ENCODE measurements around the gene CFAP74.

Gene CFAP74

DNA sequence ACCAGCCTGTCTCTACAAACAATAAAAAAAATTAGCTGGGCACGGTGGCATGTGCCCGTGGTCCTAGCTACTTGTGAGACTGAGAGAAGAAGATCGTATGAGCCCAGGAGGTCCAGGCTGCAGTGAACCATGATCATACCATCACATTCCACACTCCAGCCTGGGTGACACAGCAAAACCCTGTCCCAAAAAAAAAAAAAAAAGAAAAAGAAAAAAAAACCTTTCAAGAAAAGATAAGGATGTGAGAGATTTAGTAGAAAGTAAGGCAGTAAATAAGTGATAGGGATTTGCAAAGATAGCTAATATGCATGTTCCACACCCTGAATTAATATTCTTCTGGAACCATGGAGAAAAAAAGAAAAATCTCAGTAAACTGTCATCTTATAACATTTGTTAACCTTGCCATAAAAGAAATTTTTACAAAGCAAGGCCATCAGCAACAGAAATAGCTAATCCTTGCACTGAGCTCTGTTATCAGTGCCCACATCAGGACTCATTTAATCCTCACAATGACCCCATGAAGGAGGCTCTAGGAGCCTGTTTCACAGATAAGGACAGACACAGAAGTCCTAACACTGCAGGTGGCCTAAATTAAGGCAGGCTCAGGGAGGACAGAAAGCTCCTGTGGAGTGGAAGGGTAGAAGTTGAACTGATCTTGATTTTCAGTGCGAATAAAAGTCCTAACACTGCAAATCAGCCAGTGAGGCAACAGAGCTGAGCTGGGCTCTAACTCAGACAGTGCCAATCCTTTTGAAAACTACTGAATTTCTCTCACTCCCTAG lies 120.3 kb downstream of the CFAP74 start (continued):
- TF ChIP-seq ZNF211 (tag by site-specific recombination; IDR thresholded peaks at IDR 0.05; ENCODE audit: low read depth) (no peak), ZFP69B (tag by site-specific recombination; IDR thresholded peaks at IDR 0.05) (no peak), SCRT1 (tag by site-specific recombination; IDR thresholded peaks at IDR 0.05; ENCODE audit: borderline replicate concordance) (no peak), EGR2 (tag by site-specific recombination; IDR thresholded peaks at IDR 0.05; ENCODE audit: low read depth) (no peak), ZNF10 (tag by site-specific recombination; IDR thresholded peaks at IDR 0.05) (no peak), ZNF140 (tag by site-specific recombination; IDR thresholded peaks at IDR 0.05) (no peak), ZNF558 (tag by site-specific recombination; IDR thresholded peaks at IDR 0.05) (no peak), SCRT2 (tag by site-specific recombination; IDR thresholded peaks at IDR 0.05) (no peak), ZNF701 (tag by site-specific recombination; IDR thresholded peaks at IDR 0.05) (no peak), ZFHX2 (tag by site-specific recombination; conservative IDR thresholded peaks at IDR 0.05) (no peak), ZNF132 (tag by site-specific recombination; IDR thresholded peaks at IDR 0.05; ENCODE audit: borderline replicate concordance) (no peak), GLIS1 (tag by site-specific recombination; IDR thresholded peaks at IDR 0.05) (peak; percentile 85), ZNF560 (tag by site-specific recombination; IDR thresholded peaks at IDR 0.05; ENCODE audit: borderline replicate concordance) (no peak), ZFP37 (tag by site-specific recombination; IDR thresholded peaks at IDR 0.05) (no peak), ZNF112 (tag by site-specific recombination; IDR thresholded peaks at IDR 0.05) (no peak), ZNF19 (tag by site-specific recombination; IDR thresholded peaks at IDR 0.05; ENCODE audit: low read depth) (no peak), ZNF274 (IDR thresholded peaks at IDR 0.05; ENCODE audit: low read length) (no peak), ZNF274 (tag by site-specific recombination; IDR thresholded peaks at IDR 0.05; ENCODE audit: borderline replicate concordance) (no peak), ZXDB (tag by site-specific recombination; IDR thresholded peaks at IDR 0.05) (0 out of 2 replicates have a peak, but pooled peaks have one; percentile 26), ZNF2 (tag by site-specific recombination; IDR thresholded peaks at IDR 0.05) (no peak), ZNF133 (tag by site-specific recombination; IDR thresholded peaks at IDR 0.05) (no peak), ZNF311 (tag by site-specific recombination; IDR thresholded peaks at IDR 0.05; ENCODE audit: borderline replicate concordance) (no peak), ZNF549 (tag by site-specific recombination; IDR thresholded peaks at IDR 0.05) (no peak), ZNF664 (tag by site-specific recombination; IDR thresholded peaks at IDR 0.05) (no peak), GLIS2 (tag by site-specific recombination; IDR thresholded peaks at IDR 0.05) (no peak), IKZF3 (tag by site-specific recombination; IDR thresholded peaks at IDR 0.05) (peak; percentile 67; the same call in 1 of the 2 replicates), MEIS1 (CRISPR knock-in tag; IDR thresholded peaks at IDR 0.05; ENCODE audit: borderline replicate concordance) (no peak), ZBTB21 (tag by site-specific recombination; IDR thresholded peaks at IDR 0.05) (no peak), ZNF350 (tag by site-specific recombination; IDR thresholded peaks at IDR 0.05) (no peak), ZFP3 (tag by site-specific recombination; IDR thresholded peaks at IDR 0.05; ENCODE audit: low read depth) (no peak), ZNF433 (tag by site-specific recombination; IDR thresholded peaks at IDR 0.05; ENCODE audit: low read depth) (no peak), ZBTB48 (tag by site-specific recombination; IDR thresholded peaks at IDR 0.05) (no peak)
- TF ChIP-seq, protein P1, sequence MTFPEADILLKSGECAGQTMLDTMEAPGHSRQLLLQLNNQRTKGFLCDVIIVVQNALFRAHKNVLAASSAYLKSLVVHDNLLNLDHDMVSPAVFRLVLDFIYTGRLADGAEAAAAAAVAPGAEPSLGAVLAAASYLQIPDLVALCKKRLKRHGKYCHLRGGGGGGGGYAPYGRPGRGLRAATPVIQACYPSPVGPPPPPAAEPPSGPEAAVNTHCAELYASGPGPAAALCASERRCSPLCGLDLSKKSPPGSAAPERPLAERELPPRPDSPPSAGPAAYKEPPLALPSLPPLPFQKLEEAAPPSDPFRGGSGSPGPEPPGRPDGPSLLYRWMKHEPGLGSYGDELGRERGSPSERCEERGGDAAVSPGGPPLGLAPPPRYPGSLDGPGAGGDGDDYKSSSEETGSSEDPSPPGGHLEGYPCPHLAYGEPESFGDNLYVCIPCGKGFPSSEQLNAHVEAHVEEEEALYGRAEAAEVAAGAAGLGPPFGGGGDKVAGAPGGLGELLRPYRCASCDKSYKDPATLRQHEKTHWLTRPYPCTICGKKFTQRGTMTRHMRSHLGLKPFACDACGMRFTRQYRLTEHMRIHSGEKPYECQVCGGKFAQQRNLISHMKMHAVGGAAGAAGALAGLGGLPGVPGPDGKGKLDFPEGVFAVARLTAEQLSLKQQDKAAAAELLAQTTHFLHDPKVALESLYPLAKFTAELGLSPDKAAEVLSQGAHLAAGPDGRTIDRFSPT (tag by site-specific recombination; IDR thresholded peaks at IDR 0.05): 0 out of 2 replicates have a peak, but pooled peaks have one; percentile 28
- TF ChIP-seq, protein P2, sequence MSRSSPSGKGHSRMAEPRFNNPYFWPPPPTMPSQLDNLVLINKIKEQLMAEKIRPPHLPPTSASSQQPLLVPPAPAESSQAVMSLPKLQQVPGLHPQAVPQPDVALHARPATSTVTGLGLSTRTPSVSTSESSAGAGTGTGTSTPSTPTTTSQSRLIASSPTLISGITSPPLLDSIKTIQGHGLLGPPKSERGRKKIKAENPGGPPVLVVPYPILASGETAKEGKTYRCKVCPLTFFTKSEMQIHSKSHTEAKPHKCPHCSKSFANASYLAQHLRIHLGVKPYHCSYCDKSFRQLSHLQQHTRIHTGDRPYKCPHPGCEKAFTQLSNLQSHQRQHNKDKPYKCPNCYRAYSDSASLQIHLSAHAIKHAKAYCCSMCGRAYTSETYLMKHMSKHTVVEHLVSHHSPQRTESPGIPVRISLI (tag by site-specific recombination; IDR thresholded peaks at IDR 0.05): peak; percentile 76; the same call in 1 of the 2 replicates
- TF ChIP-seq, protein P3, sequence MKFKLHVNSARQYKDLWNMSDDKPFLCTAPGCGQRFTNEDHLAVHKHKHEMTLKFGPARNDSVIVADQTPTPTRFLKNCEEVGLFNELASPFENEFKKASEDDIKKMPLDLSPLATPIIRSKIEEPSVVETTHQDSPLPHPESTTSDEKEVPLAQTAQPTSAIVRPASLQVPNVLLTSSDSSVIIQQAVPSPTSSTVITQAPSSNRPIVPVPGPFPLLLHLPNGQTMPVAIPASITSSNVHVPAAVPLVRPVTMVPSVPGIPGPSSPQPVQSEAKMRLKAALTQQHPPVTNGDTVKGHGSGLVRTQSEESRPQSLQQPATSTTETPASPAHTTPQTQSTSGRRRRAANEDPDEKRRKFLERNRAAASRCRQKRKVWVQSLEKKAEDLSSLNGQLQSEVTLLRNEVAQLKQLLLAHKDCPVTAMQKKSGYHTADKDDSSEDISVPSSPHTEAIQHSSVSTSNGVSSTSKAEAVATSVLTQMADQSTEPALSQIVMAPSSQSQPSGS (tag by site-specific recombination; IDR thresholded peaks at IDR 0.05; ENCODE audit: low read depth): no peak
- TF ChIP-seq, protein P4, sequence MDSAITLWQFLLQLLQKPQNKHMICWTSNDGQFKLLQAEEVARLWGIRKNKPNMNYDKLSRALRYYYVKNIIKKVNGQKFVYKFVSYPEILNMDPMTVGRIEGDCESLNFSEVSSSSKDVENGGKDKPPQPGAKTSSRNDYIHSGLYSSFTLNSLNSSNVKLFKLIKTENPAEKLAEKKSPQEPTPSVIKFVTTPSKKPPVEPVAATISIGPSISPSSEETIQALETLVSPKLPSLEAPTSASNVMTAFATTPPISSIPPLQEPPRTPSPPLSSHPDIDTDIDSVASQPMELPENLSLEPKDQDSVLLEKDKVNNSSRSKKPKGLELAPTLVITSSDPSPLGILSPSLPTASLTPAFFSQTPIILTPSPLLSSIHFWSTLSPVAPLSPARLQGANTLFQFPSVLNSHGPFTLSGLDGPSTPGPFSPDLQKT (IDR thresholded peaks at IDR 0.05; ENCODE audit: borderline replicate concordance, low read depth, low read length): no peak
